GM13976 (cell line): Measurements from ENCODE around the gene CARD14.

ENCODE experiments used
- DNase-seq: peaks from one replicate; pipeline ENCODE4 v3.0.0; 2012; ENCODE audit warnings: low spot score
- CTCF ChIP-seq: IDR thresholded peaks from 2 replicates; pipeline ENCODE4 v1.5.1; 2012; ENCODE audit warnings: borderline replicate concordance, mild to moderate bottlenecking; ENCODE audit not compliant: insufficient read depth; ENCODE audit errors: extremely low read depth, missing control alignments, control extremely low read depth
- in situ Hi-C: fragments of 300-500 bp; cut with MboI; formaldehyde crosslinking; loops from one replicate; pipeline ENCODE4 v1.12.0; 2022; ENCODE audit warnings: low sequenced_read_pairs, mixed read lengths, inconsistent platforms; ENCODE audit not compliant: unreplicated experiment

The CARD14 gene

GRCh38 chr17:80164185-80164584 is 5.6 kb upstream of the CARD14 start:
- DNase-seq: no peak
- in situ Hi-C loops: no loop called here
- no peak for TF ChIP-seq CTCF

- in situ Hi-C loops: no loop called here
- TF ChIP-seq CTCF: no peak
- no peak for DNase-seq
These were observed 3.4 kb upstream of the CARD14 start for GRCh38 chr17:80166446-80166845.

- TF ChIP-seq CTCF: no peak
- no peak for DNase-seq
- in situ Hi-C loops: no loop called here
These were observed 1.5 kb upstream of the CARD14 start for GRCh38 chr17:80168371-80168770.

GRCh38 chr17:80169107-80169506 is 723 bp upstream of the CARD14 start:
- in situ Hi-C loops: no loop called here
- no peak for TF ChIP-seq CTCF
- no peak for DNase-seq

GRCh38 chr17:80171681-80172080 is 1.9 kb downstream of the CARD14 start:
- no peak for TF ChIP-seq CTCF
- in situ Hi-C loops: no loop called here
- DNase-seq: no peak

GRCh38 chr17:80173126-80173525 is 3.3 kb downstream of the CARD14 start:
- no peak for TF ChIP-seq CTCF
- no peak for DNase-seq
- in situ Hi-C loops: no loop called here

GRCh38 chr17:80173916-80174315 is 4.1 kb downstream of the CARD14 start:
- in situ Hi-C loops: no loop called here
- DNase-seq: no peak
- no peak for TF ChIP-seq CTCF
